A549 (cell line): ENCODE measurements around the gene RECK.

Source experiments
- CBX8 ChIP-seq: fragments of 200-600 bp; sonication (generic); IDR thresholded peaks from 2 replicates; pipeline ENCODE4 v1.6.1; 2016
- CTCF ChIP-seq: fragments of >200 bp; sonication (Bioruptor Twin); formaldehyde crosslinking; IDR thresholded peaks from 3 replicates; pipeline ENCODE4 v1.5.1; 2016
- HOXA7 ChIP-seq: fragments of 250-450 bp; sonication (Bioruptor Pico); IDR thresholded peaks from 2 replicates; pipeline ENCODE4 v1.5.0; 2020; ENCODE audit warnings: mild to moderate bottlenecking, moderate library complexity
- NFE2L2 ChIP-seq: fragments of 150-350 bp; conservative IDR thresholded peaks from 2 replicates; pipeline ENCODE4 v1.6.1; 2014; ENCODE audit warnings: low read length
- PHF8 ChIP-seq: fragments of 200-600 bp; sonication (generic); IDR thresholded peaks from 2 replicates; pipeline ENCODE4 v1.6.1; 2016; ENCODE audit warnings: low read depth, mild to moderate bottlenecking, antibody characterized with exemption, moderate library complexity, borderline replicate concordance
- POLR2A ChIP-seq: IDR thresholded peaks from 2 replicates; pipeline ENCODE4 v1.6.1; 2012; ENCODE audit warnings: mild to moderate bottlenecking, low read length
- RAD21 ChIP-seq, 2 experiments: fragments of >200 bp in 1 of 2; sonication (Bioruptor Twin) in 1 of 2; formaldehyde crosslinking in 1 of 2; IDR thresholded peaks in 1 of 2; conservative IDR thresholded peaks in 1 of 2; 2 replicates in 1 of 2; 3 replicates in 1 of 2; pipeline ENCODE4 v1.6.1; 2012 to 2018; ENCODE audit warnings: inconsistent platforms in 1 of 2
- RFX5 ChIP-seq: fragments of 450-650 bp; IDR thresholded peaks from 2 replicates; pipeline ENCODE4 v1.7.1; 2014; ENCODE audit warnings: antibody characterized with exemption, mild to moderate bottlenecking, moderate library complexity
- SMC3 ChIP-seq: fragments of >200 bp; sonication (Bioruptor Twin); formaldehyde crosslinking; IDR thresholded peaks from 3 replicates; pipeline ENCODE4 v1.6.1; 2018; ENCODE audit warnings: inconsistent platforms
- TF ChIP-seq, protein P1 (sequence below): fragments of 200-600 bp; sonication (generic); IDR thresholded peaks from 2 replicates; pipeline ENCODE4 v1.6.1; 2016; ENCODE audit warnings: antibody characterized with exemption, mild to moderate bottlenecking, moderate library complexity

GRCh38 chr9:36053971-36054370 is 17.3 kb downstream of the RECK start:
- TF ChIP-seq RAD21 (conservative IDR thresholded peaks at IDR 0.05 in 1 of 2, IDR thresholded peaks at IDR 0.05 in 1 of 2): no peak
- no peak for TF ChIP-seq NFE2L2
- no peak for TF ChIP-seq RFX5
- no peak for TF ChIP-seq SMC3
- TF ChIP-seq, protein P1, sequence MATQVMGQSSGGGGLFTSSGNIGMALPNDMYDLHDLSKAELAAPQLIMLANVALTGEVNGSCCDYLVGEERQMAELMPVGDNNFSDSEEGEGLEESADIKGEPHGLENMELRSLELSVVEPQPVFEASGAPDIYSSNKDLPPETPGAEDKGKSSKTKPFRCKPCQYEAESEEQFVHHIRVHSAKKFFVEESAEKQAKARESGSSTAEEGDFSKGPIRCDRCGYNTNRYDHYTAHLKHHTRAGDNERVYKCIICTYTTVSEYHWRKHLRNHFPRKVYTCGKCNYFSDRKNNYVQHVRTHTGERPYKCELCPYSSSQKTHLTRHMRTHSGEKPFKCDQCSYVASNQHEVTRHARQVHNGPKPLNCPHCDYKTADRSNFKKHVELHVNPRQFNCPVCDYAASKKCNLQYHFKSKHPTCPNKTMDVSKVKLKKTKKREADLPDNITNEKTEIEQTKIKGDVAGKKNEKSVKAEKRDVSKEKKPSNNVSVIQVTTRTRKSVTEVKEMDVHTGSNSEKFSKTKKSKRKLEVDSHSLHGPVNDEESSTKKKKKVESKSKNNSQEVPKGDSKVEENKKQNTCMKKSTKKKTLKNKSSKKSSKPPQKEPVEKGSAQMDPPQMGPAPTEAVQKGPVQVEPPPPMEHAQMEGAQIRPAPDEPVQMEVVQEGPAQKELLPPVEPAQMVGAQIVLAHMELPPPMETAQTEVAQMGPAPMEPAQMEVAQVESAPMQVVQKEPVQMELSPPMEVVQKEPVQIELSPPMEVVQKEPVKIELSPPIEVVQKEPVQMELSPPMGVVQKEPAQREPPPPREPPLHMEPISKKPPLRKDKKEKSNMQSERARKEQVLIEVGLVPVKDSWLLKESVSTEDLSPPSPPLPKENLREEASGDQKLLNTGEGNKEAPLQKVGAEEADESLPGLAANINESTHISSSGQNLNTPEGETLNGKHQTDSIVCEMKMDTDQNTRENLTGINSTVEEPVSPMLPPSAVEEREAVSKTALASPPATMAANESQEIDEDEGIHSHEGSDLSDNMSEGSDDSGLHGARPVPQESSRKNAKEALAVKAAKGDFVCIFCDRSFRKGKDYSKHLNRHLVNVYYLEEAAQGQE: no peak
- TF ChIP-seq CTCF: no peak
- TF ChIP-seq POLR2A: no peak
- no peak for TF ChIP-seq PHF8
- no peak for TF ChIP-seq HOXA7 (CRISPR knock-in tag)
- no peak for TF ChIP-seq CBX8
